CD4-positive, alpha-beta T cell treated with Interleukin-6 at 100 ng/mL for 8 hours (primary cell): ENCODE data around the gene CFAP52.
"Not testable (repeated sequence)": the region's sequence is repeated elsewhere in the genome, so short reads cannot be mapped to it uniquely, and the experiment has no call there.

Source experiments
- DNase-seq: peaks from one replicate; pipeline ENCODE4 v3.0.0-alpha.2; 2020; ENCODE audit warnings: mixed read lengths, low spot score

Gene CFAP52

GRCh38 chr17:9645851-9646545, 69.6 kb downstream of the CFAP52 start:
- DNase-seq, result no peak

DNA sequence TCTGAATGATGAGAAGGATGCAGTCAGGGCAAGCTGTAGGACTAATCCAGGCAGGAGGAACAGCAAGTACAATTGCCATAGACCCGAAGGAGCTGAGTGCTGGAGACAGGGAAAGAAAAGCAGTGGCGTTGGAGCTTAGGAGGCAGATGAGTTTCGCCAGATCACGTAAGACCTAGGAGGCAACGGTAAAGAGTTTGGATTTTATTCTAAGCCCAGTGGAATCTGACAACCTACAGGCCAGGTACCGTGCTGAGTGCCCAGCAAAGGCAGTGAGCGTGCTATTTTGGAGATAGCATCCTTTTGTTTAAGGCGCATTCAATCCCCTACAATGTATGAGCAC, 70.1 kb downstream of the CFAP52 start:
- DNase-seq, result no peak

DNA sequence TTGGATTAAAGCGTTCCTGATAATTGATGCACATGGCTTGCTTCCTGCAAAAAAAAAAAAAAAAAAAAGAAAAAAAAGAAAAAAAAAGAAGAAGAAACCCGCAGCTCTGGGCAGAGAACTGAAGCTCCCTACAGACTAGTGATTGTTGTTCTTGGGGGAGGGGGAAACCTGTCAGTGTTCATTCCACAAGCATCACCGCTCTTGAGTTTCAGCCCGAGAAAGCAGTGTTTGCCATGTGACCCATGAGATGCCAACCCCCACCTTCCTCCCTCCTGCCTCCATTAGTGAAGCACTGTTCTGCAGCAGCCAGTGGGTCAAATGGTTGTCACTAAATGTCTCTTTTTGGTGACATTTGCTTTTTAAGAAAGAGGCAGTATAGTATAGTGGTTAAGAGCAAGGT, 70.6 kb downstream of the CFAP52 start:
- no peak for DNase-seq

GRCh38 chr17:9648521-9649110, 72.2 kb downstream of the CFAP52 start:
- no peak for DNase-seq

GRCh38 chr17:9658593-9659211, 82.3 kb downstream of the CFAP52 start:
- DNase-seq, result no peak

GRCh38 chr17:9661027-9661426, 84.6 kb downstream of the CFAP52 start:
- DNase-seq, result no peak

DNA sequence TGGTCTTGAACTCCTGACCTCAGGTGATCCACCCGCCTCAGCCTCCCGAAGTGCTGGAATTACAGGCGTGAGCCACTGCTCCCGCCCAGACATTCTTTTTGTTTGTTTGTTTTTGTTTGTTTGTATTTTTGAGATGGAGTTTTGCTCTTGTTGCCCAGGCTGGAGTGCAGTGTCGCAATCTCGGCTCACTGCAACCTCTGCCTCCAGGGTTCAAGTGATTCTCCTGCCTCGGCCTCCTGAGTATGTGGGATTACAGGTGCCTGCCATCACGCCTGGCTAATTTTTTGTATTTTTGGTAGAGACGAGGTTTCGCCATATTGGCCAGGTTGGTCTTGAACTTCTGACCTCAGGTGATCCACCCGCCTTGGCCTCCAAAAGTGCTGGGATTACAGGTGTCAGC, 87.1 kb downstream of the CFAP52 start:
- not testable (repeated sequence) for DNase-seq

- DNase-seq, result no peak
Observed at GRCh38 chr17:9666461-9667050, 90.1 kb downstream of the CFAP52 start.

DNA sequence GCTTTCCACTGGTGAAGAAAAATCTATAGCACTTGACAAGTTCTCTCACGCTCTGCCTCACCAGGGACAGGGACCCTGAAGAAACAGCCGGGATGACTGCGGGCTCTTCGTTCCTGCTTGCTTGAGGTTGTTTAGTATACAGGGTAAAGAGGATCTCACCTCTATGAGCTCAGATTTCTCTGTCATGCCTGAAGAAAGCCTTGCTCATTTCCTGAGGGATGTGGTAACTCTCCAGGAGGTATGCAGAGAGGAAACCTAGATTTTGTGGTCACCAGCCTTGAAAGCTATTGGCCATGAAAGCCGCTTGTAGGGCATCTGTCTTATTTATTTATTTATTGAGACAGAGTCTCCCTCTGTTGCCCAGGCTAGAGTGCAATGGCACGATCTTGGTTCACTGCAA, 92.1 kb downstream of the CFAP52 start:
- no peak for DNase-seq

GRCh38 chr17:9669551-9670008, 93.1 kb downstream of the CFAP52 start:
- DNase-seq, result no peak

- DNase-seq, result no peak
Observed at GRCh38 chr17:9670596-9670995, 94.2 kb downstream of the CFAP52 start.

- DNase-seq, result no peak
Observed at GRCh38 chr17:9671559-9671958, 95.1 kb downstream of the CFAP52 start.

- DNase-seq, result no peak
Observed at GRCh38 chr17:9672266-9672665, 95.8 kb downstream of the CFAP52 start.

GRCh38 chr17:9672691-9673090, 96.2 kb downstream of the CFAP52 start:
- DNase-seq, result no peak

DNA sequence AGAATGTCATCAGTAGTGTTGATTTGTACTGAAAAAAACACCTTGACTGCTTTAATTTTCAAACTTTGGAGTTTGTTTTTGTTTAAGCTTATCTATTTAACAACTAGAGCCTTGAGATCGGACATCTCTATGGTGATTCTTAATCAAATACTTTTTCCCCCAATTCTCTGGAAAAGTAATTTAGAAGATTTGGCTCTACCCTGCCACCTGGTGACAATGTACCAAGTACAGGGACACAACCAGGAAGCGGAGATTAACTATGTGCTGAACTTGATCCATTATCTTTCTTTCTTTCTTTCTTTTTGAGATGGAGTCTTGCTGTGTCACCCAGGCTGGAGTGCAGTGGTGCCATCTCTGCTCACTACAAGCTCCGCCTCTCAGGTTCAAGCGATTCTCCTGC, 99.6 kb downstream of the CFAP52 start:
- no peak for DNase-seq

DNA sequence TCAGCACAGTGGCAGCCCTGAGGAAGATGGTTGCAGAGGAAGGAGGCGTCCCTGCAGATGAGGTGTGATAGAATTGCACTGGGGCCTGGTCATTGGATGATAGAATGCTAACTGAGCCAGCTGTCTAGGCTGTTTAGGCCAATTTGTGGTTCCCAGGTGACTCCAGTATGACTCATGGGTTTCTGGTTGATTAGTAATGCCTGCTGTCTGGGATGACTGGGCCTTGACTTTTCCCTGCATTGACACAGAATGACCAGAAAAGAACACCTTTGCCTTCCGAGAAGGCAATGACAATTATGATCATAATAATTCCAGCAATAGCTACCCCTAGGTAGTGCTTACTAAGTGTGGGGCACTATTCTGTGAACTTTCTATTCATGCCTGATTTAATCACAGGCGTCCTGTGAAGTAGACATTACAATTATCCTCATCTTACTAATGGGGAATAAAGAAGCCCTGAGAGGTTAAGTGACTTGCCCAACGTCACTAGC, 100.4 kb downstream of the CFAP52 start:
- DNase-seq, result no peak

DNA sequence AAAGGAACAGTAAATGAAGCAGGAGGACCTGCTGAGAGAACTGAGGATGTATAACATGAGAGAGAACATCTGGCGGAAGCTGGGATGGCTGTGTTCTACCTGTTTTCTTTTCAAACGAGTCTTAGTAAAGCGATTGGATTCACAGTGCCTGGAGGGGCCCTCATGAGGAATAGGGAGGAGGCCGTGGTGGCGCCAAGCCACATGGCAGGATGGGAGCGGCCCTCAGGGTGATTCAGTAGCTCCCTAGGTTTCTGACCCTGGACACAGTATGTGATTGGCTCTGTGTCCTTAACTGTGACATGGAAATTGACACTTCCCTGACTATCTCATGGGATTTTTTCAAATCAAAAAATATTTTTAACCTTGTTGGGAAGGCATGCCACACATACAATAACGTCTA, 101.0 kb downstream of the CFAP52 start:
- no peak for DNase-seq

DNA sequence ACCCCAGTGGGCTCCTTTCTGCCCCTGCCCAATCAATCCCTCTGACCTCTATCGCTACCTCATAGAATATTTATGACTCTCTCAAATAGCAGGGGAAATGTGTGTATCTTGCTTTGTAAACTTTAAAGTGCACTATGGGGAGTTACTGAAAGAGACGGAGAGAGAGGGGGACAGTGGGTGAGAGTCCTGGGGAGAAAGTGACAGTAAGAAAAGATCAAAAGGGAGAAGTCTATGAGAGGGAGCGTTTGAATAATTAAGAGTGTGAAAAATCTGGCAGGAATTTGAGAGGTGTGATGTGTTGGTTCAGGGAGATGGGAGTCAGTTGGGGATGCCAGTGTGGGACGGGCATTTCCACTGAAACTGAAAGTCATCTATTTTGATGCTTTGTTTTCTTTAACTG, 101.5 kb downstream of the CFAP52 start:
- DNase-seq, result no peak

GRCh38 chr17:9684955-9685621, 108.6 kb downstream of the CFAP52 start:
- DNase-seq, result no peak
